HG03097 (cell line): ENCODE data around the gene BAZ1A.
"Not testable (repeated sequence)": the region's sequence is repeated elsewhere in the genome, so short reads cannot be mapped to it uniquely, and the experiment has no call there.

Source experiments
- ATAC-seq: cut with Tn5 transposase; IDR thresholded peaks from one replicate; pipeline ENCODE4 v1.9.1; 2021; ENCODE audit not compliant: unreplicated experiment, low FRiP score

The BAZ1A gene

DNA sequence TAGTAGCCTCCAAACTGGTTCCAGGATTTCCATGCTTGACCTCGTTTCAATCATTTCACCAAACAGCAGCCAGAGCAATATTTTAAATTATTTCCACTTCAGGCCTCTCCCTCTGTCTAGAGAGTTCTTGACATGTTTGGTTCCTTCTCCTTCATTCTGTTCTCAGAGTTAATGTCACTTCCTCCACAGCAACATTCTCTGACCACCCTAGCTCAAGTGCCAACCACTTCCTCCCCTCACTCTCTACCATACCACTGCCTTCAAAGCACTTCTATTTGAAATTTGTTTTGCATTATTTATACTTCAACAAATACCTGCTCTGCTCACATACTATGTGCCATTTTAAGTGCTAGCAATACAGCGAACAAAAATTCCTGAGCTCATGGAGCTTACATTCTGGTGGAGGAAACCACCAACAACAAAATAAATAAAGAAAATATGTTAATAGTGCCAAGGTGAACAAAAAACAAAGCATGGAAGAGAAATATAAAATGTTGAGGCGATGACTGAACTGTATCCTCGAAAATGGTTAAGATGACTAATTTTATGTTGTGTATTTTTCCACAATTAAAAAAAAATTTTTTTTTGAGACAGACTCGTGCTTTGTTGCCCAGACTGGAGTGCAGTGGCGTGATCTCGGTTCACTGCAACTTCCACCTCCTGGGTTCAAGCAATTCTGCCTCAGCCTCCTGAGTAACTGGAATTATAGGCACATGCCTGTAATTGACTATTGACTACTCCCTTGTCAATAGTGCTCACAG is 17.3 kb downstream of the BAZ1A start:
- no peak for ATAC-seq

DNA sequence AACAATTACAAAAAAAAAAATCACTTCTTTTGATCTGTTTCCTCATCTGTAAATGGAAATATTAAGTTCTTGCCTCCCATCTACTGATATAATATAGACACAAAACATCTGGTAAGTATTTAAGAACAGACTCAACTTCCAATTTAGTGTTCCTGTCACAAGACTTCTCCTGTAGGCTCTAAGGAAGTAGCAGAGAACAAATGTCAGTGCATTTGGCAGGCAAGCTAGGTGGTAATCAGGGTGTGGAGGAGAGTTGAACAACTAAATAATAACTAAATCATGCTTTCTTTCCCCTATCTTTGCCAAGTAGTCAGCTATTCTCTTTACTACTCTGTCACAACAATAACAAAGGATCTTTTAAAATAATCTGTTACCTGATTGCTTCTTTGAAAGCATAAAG is 22.1 kb downstream of the BAZ1A start:
- no peak for ATAC-seq

DNA sequence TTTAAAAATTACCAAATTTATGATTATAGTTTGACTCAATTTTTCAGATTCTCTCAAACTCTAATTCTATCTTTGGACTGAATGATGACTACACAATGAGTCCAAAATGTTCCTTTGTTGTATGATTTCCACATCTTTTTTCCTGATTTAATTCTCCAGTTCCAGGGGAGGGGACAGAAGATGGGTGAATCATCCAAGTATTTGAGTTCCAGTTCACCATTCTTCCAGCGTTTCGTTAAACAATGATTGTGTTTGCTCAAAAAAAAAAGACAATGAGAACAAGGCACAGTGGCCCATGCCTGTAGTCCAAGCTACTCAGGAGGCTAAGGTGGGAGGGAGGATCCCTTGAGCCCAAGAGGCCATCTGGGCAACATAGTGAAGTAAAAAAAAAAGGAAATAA is 23.8 kb downstream of the BAZ1A start:
- ATAC-seq: no peak

DNA sequence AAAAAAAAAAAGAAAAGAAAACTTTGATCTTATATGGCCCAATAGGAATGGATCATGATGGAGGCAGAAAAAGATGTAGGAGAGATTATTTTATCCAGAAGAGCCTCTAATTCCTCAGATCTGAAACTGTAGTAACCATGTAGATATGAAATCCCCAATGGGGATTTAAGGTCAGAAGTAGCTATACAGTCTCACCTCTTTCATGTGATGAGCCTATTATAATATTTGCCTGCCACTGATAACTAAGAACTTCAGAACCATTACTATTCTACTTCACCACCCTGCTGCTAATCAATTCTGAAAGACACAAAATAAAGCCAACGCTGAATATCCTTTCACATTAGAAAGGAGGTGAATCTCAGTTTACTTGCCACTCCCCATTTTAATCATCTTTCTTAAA is 29.3 kb downstream of the BAZ1A start:
- no peak for ATAC-seq

DNA sequence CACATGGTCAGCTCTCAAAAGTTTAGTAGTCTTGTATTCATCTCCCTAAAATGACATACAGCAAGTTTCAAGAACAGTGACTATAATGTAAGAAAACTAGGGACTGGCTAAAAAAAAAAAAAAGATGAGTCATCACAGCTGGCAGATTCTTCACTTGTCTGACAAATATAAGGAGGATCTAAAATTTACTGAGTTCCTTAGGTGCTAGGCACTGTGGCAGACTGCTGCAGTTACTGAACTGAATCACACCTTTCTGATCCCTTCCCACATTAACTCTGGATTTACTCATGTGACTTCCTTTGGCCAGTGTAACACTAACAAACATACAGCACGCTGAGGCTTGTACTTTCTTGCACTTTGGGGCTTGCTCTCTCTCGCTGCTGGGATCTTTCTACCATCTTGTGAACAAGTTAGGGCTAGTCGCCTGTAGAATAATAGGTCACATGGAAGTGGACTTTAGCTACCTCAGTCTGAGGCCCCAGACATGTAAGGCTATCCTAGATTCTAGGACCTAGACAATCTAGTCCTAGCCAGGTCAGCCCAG is 32.1 kb downstream of the BAZ1A start:
- ATAC-seq: no peak

DNA sequence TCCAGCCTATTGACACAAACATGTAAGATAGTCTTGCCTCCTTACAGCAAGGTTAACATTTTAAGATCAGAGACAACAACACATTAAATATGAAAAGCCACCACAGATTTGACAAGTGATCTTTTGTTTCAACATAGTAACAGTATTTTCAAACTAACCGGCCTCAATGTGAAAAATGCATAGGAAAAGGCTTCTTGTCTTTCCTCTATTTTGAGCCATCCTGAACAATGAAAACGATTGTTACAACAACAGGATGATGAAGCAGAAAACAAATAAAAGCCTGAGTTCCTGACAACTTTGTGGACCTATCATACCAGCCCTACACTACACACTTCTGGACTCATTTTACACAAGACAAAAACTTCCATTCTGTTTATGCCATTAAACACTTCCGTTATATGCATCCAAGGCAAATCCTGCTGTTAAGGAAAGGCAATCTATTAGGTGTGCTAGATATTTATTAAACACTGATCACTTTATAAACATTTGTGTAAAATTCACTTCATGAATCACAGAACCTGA is 37.3 kb downstream of the BAZ1A start:
- ATAC-seq: no peak

DNA sequence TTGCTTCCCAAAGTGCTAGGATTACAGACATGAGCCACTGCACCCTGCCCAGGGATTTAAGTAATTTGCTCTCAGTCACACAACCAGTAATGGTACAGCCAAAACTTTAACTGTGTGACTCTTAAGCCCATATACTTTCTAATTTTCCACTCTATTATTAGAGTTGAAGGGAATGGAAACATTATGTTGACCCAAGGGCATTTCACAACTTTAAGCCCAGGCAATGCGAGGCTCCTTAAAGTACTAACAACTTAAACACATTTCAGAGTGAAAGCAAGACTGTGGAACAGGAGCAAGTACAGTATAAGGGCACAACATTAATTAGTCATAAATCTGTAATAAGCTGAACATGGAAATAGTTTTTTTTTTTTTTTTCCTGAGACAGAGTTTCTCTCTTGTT is 39.8 kb downstream of the BAZ1A start:
- no peak for ATAC-seq

DNA sequence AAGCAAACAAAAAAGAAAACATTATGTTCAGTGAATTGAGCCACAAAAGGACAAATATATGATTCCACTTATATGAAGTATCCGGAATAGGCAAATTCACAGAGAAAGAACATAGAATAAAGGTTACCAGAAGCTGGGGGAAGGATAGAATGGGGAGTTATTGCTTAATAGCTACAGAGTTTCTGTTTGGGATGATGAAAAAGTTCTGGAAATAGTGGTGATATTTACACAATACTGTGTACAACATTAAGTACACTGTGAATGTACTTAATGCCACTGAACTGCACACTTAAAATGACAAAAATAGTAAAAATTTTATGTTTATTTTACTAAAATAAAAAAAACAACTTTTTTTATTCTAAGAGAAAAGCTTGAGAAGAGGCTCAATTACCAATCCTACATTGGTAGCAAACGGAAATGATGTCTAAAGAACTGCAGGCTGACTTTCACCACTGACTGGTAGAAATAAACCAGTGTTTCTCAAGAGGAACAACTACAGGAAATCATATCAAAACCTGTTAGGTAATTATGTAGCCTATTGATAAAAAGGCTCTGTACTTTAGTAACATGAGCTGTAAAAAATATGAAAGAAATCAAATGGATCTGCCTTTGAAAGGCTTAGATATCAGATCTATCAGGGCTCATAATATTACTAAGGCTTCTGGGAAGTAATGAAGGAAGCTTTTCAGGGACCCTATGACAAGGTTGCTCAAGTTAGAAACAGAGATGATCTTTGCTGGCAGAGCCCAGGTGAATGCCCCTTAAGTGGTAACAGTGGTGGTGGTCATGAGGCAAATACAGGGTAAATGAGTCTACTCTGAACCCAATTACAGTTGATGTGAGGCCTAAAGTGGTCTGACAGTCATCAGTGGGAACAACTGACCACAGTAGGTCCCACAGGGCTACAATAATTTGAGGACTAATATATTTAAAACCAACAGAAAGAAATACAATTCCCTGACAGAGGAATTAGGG is 41.3 kb downstream of the BAZ1A start:
- no peak for ATAC-seq

DNA sequence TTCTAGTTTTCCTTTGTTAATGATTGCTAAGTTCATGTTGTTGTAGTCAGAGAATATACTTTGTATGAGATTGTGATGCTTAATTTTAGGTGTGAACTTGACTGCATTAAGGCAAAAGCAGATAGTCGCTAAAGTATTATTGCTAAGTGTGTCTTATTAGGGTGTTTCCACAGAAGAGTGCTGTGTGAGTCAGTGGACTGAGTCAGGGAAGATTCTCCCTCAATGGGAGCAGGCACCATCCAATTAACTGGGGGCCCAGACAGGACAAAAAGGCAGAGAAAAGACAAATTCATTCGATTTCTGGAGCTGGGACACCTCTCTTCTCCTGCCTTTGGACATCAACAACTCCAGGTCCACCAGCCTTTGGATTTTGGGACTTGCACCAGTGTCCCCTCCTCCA is 48.5 kb downstream of the BAZ1A start:
- ATAC-seq: no peak

DNA sequence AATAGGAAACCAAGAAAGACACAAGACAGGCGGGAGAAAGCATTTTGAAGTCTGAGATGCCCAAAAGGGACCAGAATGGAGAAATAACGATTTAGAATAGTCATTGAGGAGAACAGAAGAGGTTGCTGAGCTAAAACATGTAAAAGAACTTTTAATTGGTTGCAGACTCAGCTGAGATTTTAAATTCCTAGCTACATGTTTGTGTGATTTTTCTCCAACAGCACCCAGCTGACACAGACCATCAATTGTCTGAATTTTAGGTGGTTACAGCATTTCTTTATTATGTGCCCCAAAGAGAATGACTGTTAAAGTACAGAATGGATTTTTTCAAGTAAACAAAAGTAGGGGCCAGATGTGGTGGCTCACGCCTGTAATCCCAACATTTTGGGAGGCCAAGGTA is 50.3 kb downstream of the BAZ1A start:
- no peak for ATAC-seq

DNA sequence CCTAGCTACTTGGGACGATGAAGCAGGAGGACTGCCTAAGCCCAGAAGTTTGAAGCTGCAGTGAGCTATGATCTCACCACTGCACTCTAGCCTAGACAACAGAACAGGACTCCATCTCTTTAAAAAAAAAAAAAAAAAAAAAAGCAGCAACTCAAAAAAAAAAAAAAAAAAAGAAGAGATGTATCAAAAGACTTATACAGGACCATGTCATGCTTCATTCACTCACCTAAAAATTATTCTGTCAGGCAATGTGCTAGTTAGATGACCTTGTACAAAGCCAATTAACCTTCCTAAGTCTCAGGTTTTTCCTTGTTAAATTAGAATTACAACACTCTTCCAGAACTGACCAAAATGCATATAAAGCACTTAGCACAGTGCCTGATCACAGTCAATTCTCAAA is 50.9 kb downstream of the BAZ1A start:
- no peak for ATAC-seq

DNA sequence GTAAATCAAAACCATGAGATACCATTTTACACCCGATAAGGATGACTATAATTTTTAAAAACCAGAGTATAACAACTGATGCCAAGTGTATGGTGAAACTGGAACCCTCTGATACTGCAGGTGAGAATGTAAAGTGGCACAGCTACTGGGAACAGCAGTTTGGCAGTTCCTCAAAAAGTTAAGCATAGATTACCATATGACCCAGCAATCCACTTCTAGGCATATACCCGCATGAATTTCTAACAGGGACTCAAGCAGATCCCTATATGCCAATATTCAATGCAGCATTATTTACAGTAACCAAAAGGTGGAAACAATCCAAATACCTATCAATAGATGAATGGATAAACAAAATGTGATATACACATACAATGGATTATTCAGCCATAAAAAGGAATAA is 57.4 kb downstream of the BAZ1A start:
- ATAC-seq: no peak

DNA sequence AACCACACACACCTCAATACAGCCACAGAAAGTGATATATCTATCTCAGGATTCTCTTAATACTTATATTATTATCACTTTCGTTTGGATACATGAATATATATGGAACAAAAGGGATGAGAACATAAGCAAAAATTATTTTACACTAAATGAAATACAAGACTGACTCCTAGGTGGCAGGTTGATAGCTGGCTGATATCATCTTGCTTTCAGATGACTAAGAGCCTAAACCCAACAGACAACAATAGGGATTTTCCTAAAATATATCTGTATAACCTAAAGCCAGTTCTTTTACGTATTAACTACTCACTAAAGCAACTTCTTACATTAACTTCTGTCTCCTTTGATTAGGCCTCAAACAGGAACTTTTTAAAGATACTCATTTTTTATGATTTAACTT is 65.1 kb downstream of the BAZ1A start:
- ATAC-seq: no peak

DNA sequence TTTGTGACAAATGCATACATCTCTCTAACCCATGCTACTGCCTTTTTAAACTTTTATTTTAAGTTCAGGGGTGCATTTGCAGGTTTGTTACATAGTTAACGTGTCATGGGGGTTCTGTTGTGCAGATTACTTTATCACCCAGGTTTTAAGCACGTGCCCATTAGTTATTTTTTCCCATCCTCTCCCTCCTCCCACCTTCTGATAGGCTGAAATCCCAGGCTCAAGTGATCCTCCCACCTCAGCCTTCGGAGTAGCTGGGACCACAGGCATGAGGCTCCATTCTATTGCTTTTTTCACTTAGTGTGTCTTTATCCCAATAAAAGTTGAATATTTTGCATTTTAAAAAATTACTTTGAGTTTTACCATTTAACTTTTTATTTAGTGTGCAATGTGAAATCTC is 68.9 kb downstream of the BAZ1A start:
- ATAC-seq: no peak

DNA sequence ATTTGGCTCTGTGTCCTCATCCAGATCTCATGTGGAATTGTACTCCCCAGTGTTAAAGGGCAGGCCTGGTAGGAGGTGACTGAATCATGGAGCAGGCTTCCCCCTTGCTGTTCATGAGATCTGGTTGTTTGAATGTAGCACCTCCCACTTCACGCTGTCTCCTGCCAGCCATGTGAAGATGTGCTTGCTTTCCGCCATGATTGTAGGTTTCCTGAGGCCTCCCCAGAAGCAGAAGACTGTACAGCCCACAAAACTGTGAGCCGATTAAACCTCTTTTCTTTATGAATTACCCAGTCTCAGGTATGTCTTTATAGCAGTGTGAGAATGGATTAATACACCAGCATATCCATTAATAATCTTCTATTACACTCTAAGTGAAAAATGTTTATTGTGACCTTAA is 70.2 kb downstream of the BAZ1A start:
- ATAC-seq: no peak

DNA sequence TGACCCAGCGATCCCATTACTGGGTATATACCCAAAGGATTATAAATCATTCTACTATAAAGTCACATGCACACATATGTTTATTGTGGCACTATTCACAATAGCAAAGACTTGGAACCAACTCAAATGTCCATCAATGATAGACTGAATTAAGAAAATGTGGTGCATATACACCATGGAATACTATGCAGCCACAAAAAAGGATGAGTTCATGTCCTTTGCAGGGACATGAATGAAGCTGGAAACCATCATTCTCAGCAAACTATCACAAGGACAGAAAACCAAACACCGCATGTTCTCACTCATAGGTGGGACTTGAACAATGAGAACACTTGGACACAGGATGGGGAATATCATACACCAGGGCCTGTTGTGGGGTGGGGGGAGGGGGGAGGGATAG is 76.3 kb downstream of the BAZ1A start:
- ATAC-seq: not testable (repeated sequence)

DNA sequence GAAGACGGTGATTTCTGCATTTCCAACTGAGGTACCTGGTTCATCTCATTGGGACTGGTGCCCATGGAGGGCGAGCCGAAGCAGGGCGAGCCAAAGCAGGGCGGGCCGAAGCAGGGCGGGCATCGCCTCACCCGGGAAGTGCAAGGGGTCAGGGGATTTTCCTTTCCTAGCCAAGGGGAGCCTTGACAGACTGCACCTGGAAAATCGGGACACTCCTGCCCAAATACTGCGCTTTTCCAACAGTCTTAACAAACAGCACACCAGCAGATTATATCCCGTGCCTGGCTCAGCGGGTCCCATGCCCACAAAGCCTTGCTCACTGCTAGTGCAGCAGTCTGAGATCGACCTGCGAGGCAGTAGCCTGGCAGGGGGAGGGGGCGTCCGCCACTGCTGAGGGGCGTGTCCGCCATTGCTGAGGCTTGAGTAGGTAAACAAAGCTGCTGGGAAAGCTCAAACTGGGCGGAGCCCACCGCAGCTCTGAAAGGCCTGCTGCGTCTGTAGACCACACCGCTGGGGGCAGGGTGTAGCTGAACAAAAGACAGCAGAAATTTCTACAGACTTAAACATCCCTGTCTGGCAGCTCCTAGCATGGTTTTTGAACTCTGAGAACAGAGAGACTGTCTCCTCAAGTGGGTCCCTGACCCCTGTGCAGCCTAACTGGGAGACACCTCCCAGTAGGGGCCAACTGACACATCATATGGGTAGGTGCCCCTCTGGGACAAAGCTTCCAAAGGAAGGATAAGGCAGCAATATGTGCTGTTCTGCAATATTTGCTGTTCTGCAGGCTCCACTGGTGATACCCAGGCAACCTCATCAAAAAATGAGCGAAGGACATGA is 77.2 kb downstream of the BAZ1A start:
- no peak for ATAC-seq

DNA sequence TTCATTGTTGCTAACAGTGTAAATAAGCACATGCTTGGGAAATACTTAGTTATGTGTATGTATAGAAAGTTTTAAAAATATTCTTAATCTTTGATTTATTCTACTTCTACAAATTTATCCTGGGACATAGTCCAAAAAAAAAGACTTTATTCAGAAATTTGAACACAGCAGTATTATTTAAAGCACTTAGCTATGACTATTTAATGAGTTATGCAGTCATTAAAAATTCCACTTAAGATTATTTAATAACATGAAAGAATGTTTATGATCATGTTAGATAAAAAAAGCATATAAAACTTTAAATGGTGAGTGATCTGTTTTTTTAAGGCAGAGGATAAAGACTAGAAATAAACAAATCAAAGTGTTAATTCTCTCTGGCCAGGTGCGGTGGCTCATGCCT is 78.3 kb downstream of the BAZ1A start:
- ATAC-seq: no peak

DNA sequence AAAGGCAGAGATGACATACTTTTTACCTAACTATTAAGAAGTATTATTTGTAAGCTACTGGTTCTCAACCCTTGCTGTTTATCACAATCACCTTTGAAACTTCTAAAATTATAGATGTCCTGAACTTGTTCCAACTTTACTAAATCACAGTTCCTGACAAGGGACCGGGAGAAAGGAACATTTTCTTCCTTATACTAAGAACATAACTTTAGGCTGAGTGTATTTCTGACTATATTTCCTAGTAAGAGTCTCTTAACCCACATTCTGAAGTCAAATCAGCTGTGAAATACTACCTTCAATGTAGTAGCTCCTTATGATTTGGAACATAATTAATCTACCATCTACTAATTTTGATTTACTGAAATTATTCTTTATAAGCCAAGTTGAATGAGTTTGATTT is 80.2 kb downstream of the BAZ1A start:
- ATAC-seq: no peak

DNA sequence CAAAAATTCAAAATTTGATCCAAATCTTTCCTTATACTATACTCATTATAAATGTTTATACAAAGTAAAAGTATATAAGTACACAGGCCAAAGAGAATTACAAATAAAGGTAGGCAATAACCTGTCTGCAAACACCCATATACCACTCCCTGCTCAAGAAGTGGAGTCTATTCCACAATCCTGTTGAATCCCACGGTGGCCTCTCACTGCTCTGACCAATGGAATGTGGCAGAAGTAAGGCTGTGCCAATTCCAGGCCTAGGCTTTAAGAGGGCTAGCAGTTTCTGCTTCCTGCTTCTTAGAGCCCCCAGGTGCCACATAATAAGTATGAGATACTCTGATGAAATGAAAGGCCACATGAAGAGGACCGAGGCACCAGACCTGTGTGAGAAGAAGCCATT is 80.9 kb downstream of the BAZ1A start:
- ATAC-seq: no peak
